Measurements from ENCODE around the gene PSEN2. TPM values are rescaled to one million over a fixed set of nuclear protein-coding genes. Genes with fewer than 3 reads are reported as not detected.

The PSEN2 gene
- total RNA-seq, 1 donor from 2014 or later, result 19.5 TPM

GRCh38 chr1:226825037-226825745 is 45.2 kb upstream of the PSEN2 start:
- TF ChIP-seq CTCF (IDR thresholded peaks at IDR 0.05), result no peak
- H3K4me1 Mint-ChIP-seq (ENCODE audit: low read depth), result peaks cover 29% of the 10 kb centered on the region
- H3K27ac Mint-ChIP-seq (ENCODE audit: unreplicated experiment), result no peak overlapping the region
- no peak overlapping the region for H3K4me3 Mint-ChIP-seq (ENCODE audit: unreplicated experiment)
- no peaks in the 10 kb centered on the region for H3K9me3 Mint-ChIP-seq (ENCODE audit: low read depth)
- no peaks in the 10 kb centered on the region for H3K36me3 Mint-ChIP-seq (ENCODE audit: low read depth)
- no peaks in the 10 kb centered on the region for H3K27me3 Mint-ChIP-seq (ENCODE audit: low read depth)
- DNase-seq (ENCODE audit: low spot score), result no peak

GRCh38 chr1:226825746-226826100 is 44.7 kb upstream of the PSEN2 start:
- DNase-seq (ENCODE audit: low spot score), result no peak
- no peaks in the 10 kb centered on the region for H3K9me3 Mint-ChIP-seq (ENCODE audit: low read depth)
- peaks cover 28% of the 10 kb centered on the region for H3K4me1 Mint-ChIP-seq (ENCODE audit: low read depth)
- no peak overlapping the region for H3K27ac Mint-ChIP-seq (ENCODE audit: unreplicated experiment)
- H3K27me3 Mint-ChIP-seq (ENCODE audit: low read depth), result no peaks in the 10 kb centered on the region
- no peaks in the 10 kb centered on the region for H3K36me3 Mint-ChIP-seq (ENCODE audit: low read depth)
- H3K4me3 Mint-ChIP-seq (ENCODE audit: unreplicated experiment), result no peak overlapping the region
- no peak for TF ChIP-seq CTCF (IDR thresholded peaks at IDR 0.05)

DNA sequence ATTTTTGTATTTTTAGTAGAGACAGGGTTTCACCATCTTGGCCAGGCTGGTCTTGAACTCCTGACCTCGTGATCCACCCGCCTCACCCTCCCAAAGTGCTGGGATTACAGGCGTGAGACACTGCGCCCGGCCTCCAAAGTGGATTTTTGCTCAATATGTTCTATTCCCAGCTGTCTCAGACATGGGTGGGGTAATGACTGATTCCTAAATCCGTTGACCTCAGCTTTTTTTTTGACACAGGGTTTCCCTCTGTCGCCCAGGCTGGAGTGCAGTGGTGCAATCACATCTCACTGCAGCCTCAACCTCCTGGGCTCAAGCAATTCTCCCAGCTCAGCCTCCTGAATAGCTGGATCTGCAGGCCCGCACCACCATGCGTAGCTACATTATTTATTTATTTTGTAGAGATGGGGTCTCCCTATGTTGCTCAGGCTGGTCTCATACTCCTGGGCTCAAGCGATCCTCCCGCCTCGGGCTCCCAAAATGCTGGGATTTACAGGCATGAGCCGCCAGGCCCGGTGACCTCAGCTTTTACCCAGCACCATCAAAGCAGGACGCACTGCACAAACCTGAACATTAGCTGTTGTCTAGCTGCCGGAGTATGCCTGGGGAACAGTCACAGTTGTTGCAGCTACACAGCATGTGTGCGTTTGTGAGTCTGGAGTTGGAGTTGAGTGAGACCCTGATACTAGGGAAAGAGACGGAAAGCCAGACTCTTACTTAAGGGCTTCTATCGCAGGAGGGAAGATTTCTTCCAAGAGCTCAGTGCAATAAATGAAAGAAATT is 43.7 kb upstream of the PSEN2 start:
- no peaks in the 10 kb centered on the region for H3K27me3 Mint-ChIP-seq (ENCODE audit: low read depth)
- no peaks in the 10 kb centered on the region for H3K9me3 Mint-ChIP-seq (ENCODE audit: low read depth)
- no peak for DNase-seq (ENCODE audit: low spot score)
- H3K27ac Mint-ChIP-seq (ENCODE audit: unreplicated experiment), result no peak overlapping the region
- no peak for TF ChIP-seq CTCF (IDR thresholded peaks at IDR 0.05)
- no peak overlapping the region for H3K4me3 Mint-ChIP-seq (ENCODE audit: unreplicated experiment)
- no peaks in the 10 kb centered on the region for H3K36me3 Mint-ChIP-seq (ENCODE audit: low read depth)
- peaks cover 18% of the 10 kb centered on the region for H3K4me1 Mint-ChIP-seq (ENCODE audit: low read depth)

DNA sequence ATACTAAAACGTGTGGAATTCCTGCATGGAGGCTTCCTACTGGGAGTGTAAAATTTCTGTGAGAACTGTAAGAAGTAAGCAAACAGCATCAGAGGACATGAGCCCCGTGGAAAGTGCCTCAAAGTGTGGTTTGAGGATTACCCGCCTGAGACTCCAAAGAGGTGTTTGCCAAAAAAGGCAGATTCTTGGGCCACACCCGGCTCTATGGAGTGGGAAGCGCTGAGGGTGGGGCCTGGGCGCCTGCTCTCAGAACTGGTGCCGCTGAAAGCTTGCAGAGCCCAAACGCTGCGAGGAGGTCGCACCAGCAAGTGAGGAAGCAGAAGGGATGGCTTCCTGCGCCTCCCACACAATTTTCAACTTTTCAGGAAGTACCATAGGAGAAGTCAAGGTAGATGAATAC is 43.0 kb upstream of the PSEN2 start:
- H3K4me1 Mint-ChIP-seq (ENCODE audit: low read depth), result peaks cover 15% of the 10 kb centered on the region
- peak overlapping the region; percentile 93 for H3K27ac Mint-ChIP-seq (ENCODE audit: unreplicated experiment)

More for the DNA sequence above, 43.0 kb upstream of the PSEN2 start:
- no peak for TF ChIP-seq CTCF (IDR thresholded peaks at IDR 0.05)
- Mint-ChIP-seq H3K9me3 (ENCODE audit: low read depth) (no peaks in the 10 kb centered on the region), H3K4me3 (ENCODE audit: unreplicated experiment) (no peak overlapping the region), H3K36me3 (ENCODE audit: low read depth) (no peaks in the 10 kb centered on the region), H3K27me3 (ENCODE audit: low read depth) (no peaks in the 10 kb centered on the region)
- no peak for DNase-seq (ENCODE audit: low spot score)
